HEK293 (cell line): ENCODE data around the gene NCAPG2.

Source experiments
- BCL11B ChIP-seq: fragments of 450-650 bp; formaldehyde crosslinking; IDR thresholded peaks from 2 replicates; pipeline ENCODE4 v1.5.1; 2016; ENCODE audit warnings: low read depth, missing biosample characterization, missing genetic modification characterization
- GFI1B ChIP-seq: fragments of 450-650 bp; formaldehyde crosslinking; IDR thresholded peaks from 2 replicates; pipeline ENCODE4 v1.5.1; 2016; ENCODE audit warnings: missing biosample characterization, missing genetic modification characterization
- GLI4 ChIP-seq: fragments of 450-650 bp; formaldehyde crosslinking; IDR thresholded peaks from 2 replicates; pipeline ENCODE4 v1.5.1; 2016; ENCODE audit warnings: missing biosample characterization, missing genetic modification characterization
- HOXA7 ChIP-seq: sonication (generic); formaldehyde crosslinking; IDR thresholded peaks from 2 replicates; pipeline ENCODE4 v1.8.1; 2022; ENCODE audit warnings: missing genetic modification reagents, borderline replicate concordance
- IKZF3 ChIP-seq: fragments of 450-650 bp; IDR thresholded peaks from 2 replicates; pipeline ENCODE4 v1.5.0; 2018; ENCODE audit warnings: missing biosample characterization, mild to moderate bottlenecking, missing genetic modification characterization, moderate library complexity
- KLF1 ChIP-seq: fragments of 450-650 bp; formaldehyde crosslinking; IDR thresholded peaks from 2 replicates; pipeline ENCODE4 v1.5.1; 2016; ENCODE audit warnings: missing biosample characterization, missing genetic modification characterization
- KLF8 ChIP-seq: fragments of 450-650 bp; formaldehyde crosslinking; IDR thresholded peaks from 2 replicates; pipeline ENCODE4 v1.5.1; 2016; ENCODE audit warnings: missing biosample characterization, missing genetic modification characterization
- MEIS1 ChIP-seq: sonication (generic); formaldehyde crosslinking; IDR thresholded peaks from 2 replicates; pipeline ENCODE4 v1.8.1; 2022; ENCODE audit warnings: missing genetic modification reagents, mild to moderate bottlenecking, borderline replicate concordance
- MZF1 ChIP-seq: fragments of 450-650 bp; formaldehyde crosslinking; IDR thresholded peaks from 2 replicates; pipeline ENCODE4 v1.5.1; 2017; ENCODE audit warnings: missing biosample characterization, missing genetic modification characterization, borderline replicate concordance
- OSR2 ChIP-seq: fragments of 450-650 bp; formaldehyde crosslinking; IDR thresholded peaks from 2 replicates; pipeline ENCODE4 v1.5.1; 2016; ENCODE audit warnings: missing biosample characterization, missing genetic modification characterization
- SP2 ChIP-seq: fragments of 450-650 bp; formaldehyde crosslinking; IDR thresholded peaks from 2 replicates; pipeline ENCODE4 v1.5.1; 2016; ENCODE audit warnings: missing biosample characterization, missing genetic modification characterization
- TCF7L2 ChIP-seq: IDR thresholded peaks from 2 replicates; pipeline ENCODE4 v1.6.1; 2011; ENCODE audit warnings: low read depth, mild to moderate bottlenecking, inconsistent platforms, low read length, moderate library complexity, borderline replicate concordance
- ZEB2 ChIP-seq: fragments of 450-650 bp; formaldehyde crosslinking; IDR thresholded peaks from 2 replicates; pipeline ENCODE4 v1.5.1; 2016; ENCODE audit warnings: missing biosample characterization, missing genetic modification characterization
- ZIC2 ChIP-seq: fragments of 450-650 bp; formaldehyde crosslinking; IDR thresholded peaks from 2 replicates; pipeline ENCODE4 v1.5.1; 2016; ENCODE audit warnings: missing biosample characterization, missing genetic modification characterization
- ZNF10 ChIP-seq: fragments of 450-650 bp; formaldehyde crosslinking; IDR thresholded peaks from 2 replicates; pipeline ENCODE4 v1.5.1; 2017; ENCODE audit warnings: missing biosample characterization, missing genetic modification characterization
- ZNF112 ChIP-seq: fragments of 450-650 bp; formaldehyde crosslinking; IDR thresholded peaks from 2 replicates; pipeline ENCODE4 v1.5.0; 2017; ENCODE audit warnings: missing biosample characterization, missing genetic modification characterization
- ZNF221 ChIP-seq: fragments of 450-650 bp; formaldehyde crosslinking; IDR thresholded peaks from 2 replicates; pipeline ENCODE4 v1.5.1; 2017; ENCODE audit warnings: missing biosample characterization, missing genetic modification characterization, borderline replicate concordance
- ZNF341 ChIP-seq: fragments of 450-650 bp; formaldehyde crosslinking; IDR thresholded peaks from 2 replicates; pipeline ENCODE4; 2016; ENCODE audit warnings: low read depth, missing biosample characterization, missing genetic modification characterization
- ZNF404 ChIP-seq: fragments of 450-650 bp; formaldehyde crosslinking; IDR thresholded peaks from 2 replicates; pipeline ENCODE4 v1.5.1; 2017; ENCODE audit warnings: missing biosample characterization, missing genetic modification characterization
- ZNF433 ChIP-seq: fragments of 450-650 bp; formaldehyde crosslinking; IDR thresholded peaks from 2 replicates; pipeline ENCODE4 v1.5.1; 2016; ENCODE audit warnings: missing biosample characterization, missing genetic modification characterization, low read depth
- ZNF510 ChIP-seq: fragments of 450-650 bp; formaldehyde crosslinking; IDR thresholded peaks from 2 replicates; pipeline ENCODE4 v1.5.1; 2018; ENCODE audit warnings: mild to moderate bottlenecking, missing genetic modification characterization, missing biosample characterization; ENCODE audit not compliant: insufficient replicate concordance
- ZNF585B ChIP-seq: fragments of 450-650 bp; formaldehyde crosslinking; IDR thresholded peaks from 2 replicates; pipeline ENCODE4 v1.5.1; 2016; ENCODE audit warnings: missing biosample characterization, missing genetic modification characterization
- ZNF624 ChIP-seq: fragments of 450-650 bp; formaldehyde crosslinking; IDR thresholded peaks from 2 replicates; pipeline ENCODE4 v1.5.1; 2017; ENCODE audit warnings: missing biosample characterization, missing genetic modification characterization
- ZNF629 ChIP-seq: fragments of 450-650 bp; formaldehyde crosslinking; IDR thresholded peaks from 2 replicates; pipeline ENCODE4 v1.5.1; 2017; ENCODE audit warnings: missing biosample characterization, missing genetic modification characterization
- ZNF658 ChIP-seq: fragments of 450-650 bp; formaldehyde crosslinking; IDR thresholded peaks from 2 replicates; pipeline ENCODE4; 2016; ENCODE audit warnings: missing biosample characterization, missing genetic modification characterization
- ZNF664 ChIP-seq: fragments of 450-650 bp; formaldehyde crosslinking; IDR thresholded peaks from 2 replicates; pipeline ENCODE4 v1.5.1; 2016; ENCODE audit warnings: missing biosample characterization, missing genetic modification characterization
- ZNF747 ChIP-seq: fragments of 450-650 bp; formaldehyde crosslinking; IDR thresholded peaks from 2 replicates; pipeline ENCODE4 v1.5.1; 2016; ENCODE audit warnings: missing biosample characterization, missing genetic modification characterization
- ZSCAN23 ChIP-seq: fragments of 450-650 bp; formaldehyde crosslinking; IDR thresholded peaks from 2 replicates; pipeline ENCODE4 v1.5.1; 2016; ENCODE audit warnings: missing biosample characterization, missing genetic modification characterization
- ZXDB ChIP-seq: fragments of 450-650 bp; formaldehyde crosslinking; IDR thresholded peaks from 2 replicates; pipeline ENCODE4 v1.5.1; 2016; ENCODE audit warnings: missing biosample characterization, missing genetic modification characterization
- TF ChIP-seq, protein P1 (sequence below): fragments of 450-650 bp; formaldehyde crosslinking; IDR thresholded peaks from 2 replicates; pipeline ENCODE4 v1.5.1; 2016; ENCODE audit warnings: missing biosample characterization, missing genetic modification characterization
- TF ChIP-seq, protein P2 (sequence below): fragments of 450-650 bp; formaldehyde crosslinking; IDR thresholded peaks from 2 replicates; pipeline ENCODE4 v1.5.1; 2016; ENCODE audit warnings: missing biosample characterization, missing genetic modification characterization
- TF ChIP-seq, protein P3 (sequence below): fragments of 450-650 bp; formaldehyde crosslinking; IDR thresholded peaks from 2 replicates; pipeline ENCODE4 v1.5.1; 2017; ENCODE audit warnings: missing biosample characterization, missing genetic modification characterization
- TF ChIP-seq, protein P4 (sequence below): fragments of 450-650 bp; formaldehyde crosslinking; IDR thresholded peaks from 2 replicates; pipeline ENCODE4 v1.5.1; 2016; ENCODE audit warnings: missing biosample characterization, missing genetic modification characterization
- TF ChIP-seq, protein P5 (sequence below): fragments of 450-650 bp; formaldehyde crosslinking; conservative IDR thresholded peaks from 2 replicates; pipeline ENCODE4 v1.5.1; 2016; ENCODE audit warnings: low read depth, missing biosample characterization, missing genetic modification characterization

The NCAPG2 gene

DNA sequence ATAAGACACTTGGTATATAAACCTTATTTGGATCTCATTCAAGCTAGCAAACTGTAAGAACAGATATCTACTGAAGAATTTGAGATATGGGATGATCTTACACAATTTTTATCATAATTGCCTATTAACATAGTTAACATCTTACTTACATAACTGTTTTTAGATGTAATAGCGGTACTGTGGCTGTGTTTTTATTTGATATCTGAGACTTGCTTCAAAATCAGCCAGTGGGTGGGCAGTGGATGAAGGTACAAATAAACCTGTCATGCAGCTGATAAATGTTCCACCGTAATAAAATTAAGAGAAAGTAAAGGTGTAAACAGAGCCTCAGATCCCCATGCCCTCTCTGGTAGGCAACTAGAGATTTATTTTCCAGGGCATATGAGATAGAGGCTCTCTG is 88.6 kb downstream of the NCAPG2 start (continued):
- TF ChIP-seq ZSCAN23 (tag by site-specific recombination) (no peak), ZNF510 (tag by site-specific recombination) (peak; percentile 3), ZNF629 (tag by site-specific recombination) (peak; percentile 74), ZNF112 (tag by site-specific recombination) (no peak), MEIS1 (no peak), GFI1B (no peak), ZNF658 (no peak), ZNF585B (tag by site-specific recombination) (no peak), ZEB2 (0 out of 2 replicates have a peak, but pooled peaks have one; percentile 38), ZNF341 (tag by site-specific recombination) (no peak), ZNF404 (tag by site-specific recombination) (no peak), KLF1 (tag by site-specific recombination) (no peak), BCL11B (no peak), MZF1 (peak; percentile 91; the same call in 1 of the 2 replicates), SP2 (tag by site-specific recombination) (no peak), HOXA7 (CRISPR knock-in tag) (no peak), KLF8 (tag by site-specific recombination) (0 out of 2 replicates have a peak, but pooled peaks have one; percentile 14), ZNF221 (tag by site-specific recombination) (no peak), ZNF10 (tag by site-specific recombination) (peak; percentile 69), ZXDB (tag by site-specific recombination) (peak; percentile 87), ZNF624 (tag by site-specific recombination) (no peak), ZIC2 (tag by site-specific recombination) (0 out of 2 replicates have a peak, but pooled peaks have one; percentile 13), TCF7L2 (peak; percentile 95), IKZF3 (tag by site-specific recombination) (peak; percentile 44; the same call in 1 of the 2 replicates), ZNF664 (tag by site-specific recombination) (no peak), ZNF433 (no peak), GLI4 (tag by site-specific recombination) (no peak), OSR2 (peak; percentile 69), ZNF747 (tag by site-specific recombination) (no peak)
- TF ChIP-seq, protein P1, sequence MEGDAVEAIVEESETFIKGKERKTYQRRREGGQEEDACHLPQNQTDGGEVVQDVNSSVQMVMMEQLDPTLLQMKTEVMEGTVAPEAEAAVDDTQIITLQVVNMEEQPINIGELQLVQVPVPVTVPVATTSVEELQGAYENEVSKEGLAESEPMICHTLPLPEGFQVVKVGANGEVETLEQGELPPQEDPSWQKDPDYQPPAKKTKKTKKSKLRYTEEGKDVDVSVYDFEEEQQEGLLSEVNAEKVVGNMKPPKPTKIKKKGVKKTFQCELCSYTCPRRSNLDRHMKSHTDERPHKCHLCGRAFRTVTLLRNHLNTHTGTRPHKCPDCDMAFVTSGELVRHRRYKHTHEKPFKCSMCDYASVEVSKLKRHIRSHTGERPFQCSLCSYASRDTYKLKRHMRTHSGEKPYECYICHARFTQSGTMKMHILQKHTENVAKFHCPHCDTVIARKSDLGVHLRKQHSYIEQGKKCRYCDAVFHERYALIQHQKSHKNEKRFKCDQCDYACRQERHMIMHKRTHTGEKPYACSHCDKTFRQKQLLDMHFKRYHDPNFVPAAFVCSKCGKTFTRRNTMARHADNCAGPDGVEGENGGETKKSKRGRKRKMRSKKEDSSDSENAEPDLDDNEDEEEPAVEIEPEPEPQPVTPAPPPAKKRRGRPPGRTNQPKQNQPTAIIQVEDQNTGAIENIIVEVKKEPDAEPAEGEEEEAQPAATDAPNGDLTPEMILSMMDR: no peak
- TF ChIP-seq, protein P2, sequence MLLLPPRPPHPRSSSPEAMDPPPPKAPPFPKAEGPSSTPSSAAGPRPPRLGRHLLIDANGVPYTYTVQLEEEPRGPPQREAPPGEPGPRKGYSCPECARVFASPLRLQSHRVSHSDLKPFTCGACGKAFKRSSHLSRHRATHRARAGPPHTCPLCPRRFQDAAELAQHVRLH: peak; percentile 66; the same call in 1 of the 2 replicates
- TF ChIP-seq, protein P3, sequence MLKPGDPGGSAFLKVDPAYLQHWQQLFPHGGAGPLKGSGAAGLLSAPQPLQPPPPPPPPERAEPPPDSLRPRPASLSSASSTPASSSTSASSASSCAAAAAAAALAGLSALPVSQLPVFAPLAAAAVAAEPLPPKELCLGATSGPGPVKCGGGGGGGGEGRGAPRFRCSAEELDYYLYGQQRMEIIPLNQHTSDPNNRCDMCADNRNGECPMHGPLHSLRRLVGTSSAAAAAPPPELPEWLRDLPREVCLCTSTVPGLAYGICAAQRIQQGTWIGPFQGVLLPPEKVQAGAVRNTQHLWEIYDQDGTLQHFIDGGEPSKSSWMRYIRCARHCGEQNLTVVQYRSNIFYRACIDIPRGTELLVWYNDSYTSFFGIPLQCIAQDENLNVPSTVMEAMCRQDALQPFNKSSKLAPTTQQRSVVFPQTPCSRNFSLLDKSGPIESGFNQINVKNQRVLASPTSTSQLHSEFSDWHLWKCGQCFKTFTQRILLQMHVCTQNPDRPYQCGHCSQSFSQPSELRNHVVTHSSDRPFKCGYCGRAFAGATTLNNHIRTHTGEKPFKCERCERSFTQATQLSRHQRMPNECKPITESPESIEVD (tag by site-specific recombination): peak; percentile 87
- TF ChIP-seq, protein P4, sequence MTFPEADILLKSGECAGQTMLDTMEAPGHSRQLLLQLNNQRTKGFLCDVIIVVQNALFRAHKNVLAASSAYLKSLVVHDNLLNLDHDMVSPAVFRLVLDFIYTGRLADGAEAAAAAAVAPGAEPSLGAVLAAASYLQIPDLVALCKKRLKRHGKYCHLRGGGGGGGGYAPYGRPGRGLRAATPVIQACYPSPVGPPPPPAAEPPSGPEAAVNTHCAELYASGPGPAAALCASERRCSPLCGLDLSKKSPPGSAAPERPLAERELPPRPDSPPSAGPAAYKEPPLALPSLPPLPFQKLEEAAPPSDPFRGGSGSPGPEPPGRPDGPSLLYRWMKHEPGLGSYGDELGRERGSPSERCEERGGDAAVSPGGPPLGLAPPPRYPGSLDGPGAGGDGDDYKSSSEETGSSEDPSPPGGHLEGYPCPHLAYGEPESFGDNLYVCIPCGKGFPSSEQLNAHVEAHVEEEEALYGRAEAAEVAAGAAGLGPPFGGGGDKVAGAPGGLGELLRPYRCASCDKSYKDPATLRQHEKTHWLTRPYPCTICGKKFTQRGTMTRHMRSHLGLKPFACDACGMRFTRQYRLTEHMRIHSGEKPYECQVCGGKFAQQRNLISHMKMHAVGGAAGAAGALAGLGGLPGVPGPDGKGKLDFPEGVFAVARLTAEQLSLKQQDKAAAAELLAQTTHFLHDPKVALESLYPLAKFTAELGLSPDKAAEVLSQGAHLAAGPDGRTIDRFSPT (tag by site-specific recombination): 0 out of 2 replicates have a peak, but pooled peaks have one; percentile 25
- TF ChIP-seq, protein P5, sequence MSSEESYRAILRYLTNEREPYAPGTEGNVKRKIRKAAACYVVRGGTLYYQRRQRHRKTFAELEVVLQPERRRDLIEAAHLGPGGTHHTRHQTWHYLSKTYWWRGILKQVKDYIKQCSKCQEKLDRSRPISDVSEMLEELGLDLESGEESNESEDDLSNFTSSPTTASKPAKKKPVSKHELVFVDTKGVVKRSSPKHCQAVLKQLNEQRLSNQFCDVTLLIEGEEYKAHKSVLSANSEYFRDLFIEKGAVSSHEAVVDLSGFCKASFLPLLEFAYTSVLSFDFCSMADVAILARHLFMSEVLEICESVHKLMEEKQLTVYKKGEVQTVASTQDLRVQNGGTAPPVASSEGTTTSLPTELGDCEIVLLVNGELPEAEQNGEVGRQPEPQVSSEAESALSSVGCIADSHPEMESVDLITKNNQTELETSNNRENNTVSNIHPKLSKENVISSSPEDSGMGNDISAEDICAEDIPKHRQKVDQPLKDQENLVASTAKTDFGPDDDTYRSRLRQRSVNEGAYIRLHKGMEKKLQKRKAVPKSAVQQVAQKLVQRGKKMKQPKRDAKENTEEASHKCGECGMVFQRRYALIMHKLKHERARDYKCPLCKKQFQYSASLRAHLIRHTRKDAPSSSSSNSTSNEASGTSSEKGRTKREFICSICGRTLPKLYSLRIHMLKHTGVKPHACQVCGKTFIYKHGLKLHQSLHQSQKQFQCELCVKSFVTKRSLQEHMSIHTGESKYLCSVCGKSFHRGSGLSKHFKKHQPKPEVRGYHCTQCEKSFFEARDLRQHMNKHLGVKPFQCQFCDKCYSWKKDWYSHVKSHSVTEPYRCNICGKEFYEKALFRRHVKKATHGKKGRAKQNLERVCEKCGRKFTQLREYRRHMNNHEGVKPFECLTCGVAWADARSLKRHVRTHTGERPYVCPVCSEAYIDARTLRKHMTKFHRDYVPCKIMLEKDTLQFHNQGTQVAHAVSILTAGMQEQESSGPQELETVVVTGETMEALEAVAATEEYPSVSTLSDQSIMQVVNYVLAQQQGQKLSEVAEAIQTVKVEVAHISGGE (tag by site-specific recombination): no peak
